Lung (tissue), 12 donors: ENCODE measurements around the gene PACSIN1. TPM values are rescaled to one million over a fixed set of nuclear protein-coding genes. Genes with fewer than 3 reads are reported as not detected.

Experiments
- ATAC-seq: fragments of 200-7000 bp; cut with Tn5 transposase; one replicate; pipeline ENCODE4 v1.9.1; 2020; ENCODE audit warnings: moderate number of reproducible peaks; ENCODE audit not compliant: insufficient read depth, low FRiP score
- DNase-seq, 3 donors: peaks; one replicate each; pipeline ENCODE4 v3.0.0-alpha.2; 2013 to 2017
- H3K27ac ChIP-seq, 2 donors: one replicate each; pipeline ENCODE4 v1.5.1; 2013; ENCODE audit warnings: mild to moderate bottlenecking in 2 of 2, moderate library complexity in 2 of 2, control low read depth in 1 of 2, inconsistent platforms in 1 of 2, low read depth in 1 of 2, low read length in 1 of 2
- H3K27me3 ChIP-seq, 3 donors: one replicate each; pipeline ENCODE4 v1.5.1; 2013; ENCODE audit warnings: low read length in 2 of 3; ENCODE audit not compliant: control insufficient read depth in 3 of 3, insufficient read depth in 3 of 3
- H3K36me3 ChIP-seq, 4 donors: one replicate each; pipeline ENCODE4 v1.5.1; 2013; ENCODE audit warnings: low read length in 4 of 4, mild to moderate bottlenecking in 1 of 4, moderate library complexity in 1 of 4; ENCODE audit not compliant: control insufficient read depth in 4 of 4, insufficient read depth in 4 of 4
- H3K4me1 ChIP-seq, 5 donors: one replicate each; pipeline ENCODE4 v1.5.1; 2013; ENCODE audit warnings: low read length in 5 of 5, mild to moderate bottlenecking in 2 of 5, moderate library complexity in 1 of 5; ENCODE audit not compliant: control insufficient read depth in 5 of 5, insufficient read depth in 5 of 5
- H3K4me3 ChIP-seq: one replicate; pipeline ENCODE4 v1.5.1; 2013; ENCODE audit warnings: mild to moderate bottlenecking, control low read depth, moderate library complexity
- H3K9ac ChIP-seq, 2 donors: one replicate each; pipeline ENCODE4 v1.5.1; 2013; ENCODE audit warnings: low read length in 2 of 2, control low read depth in 1 of 2; ENCODE audit not compliant: insufficient read depth in 1 of 2
- H3K9me3 ChIP-seq, 4 donors: one replicate each; pipeline ENCODE4 v1.5.1; 2013; ENCODE audit warnings: low read length in 3 of 4, mild to moderate bottlenecking in 1 of 4, moderate library complexity in 1 of 4; ENCODE audit not compliant: control insufficient read depth in 4 of 4, insufficient read depth in 3 of 4
- CTCF ChIP-seq: IDR thresholded peaks from 2 replicates; pipeline ENCODE4 v1.5.1; 2012; ENCODE audit warnings: mild to moderate bottlenecking; ENCODE audit errors: control extremely low read depth, extremely low read depth
- WGBS, 2 donors: extraction: QIAGEN DNeasy Blood & Tissue Kit; methylation state at CpG; one replicate each; pipeline ENCODE4 v1.1.7; 2013; 5-methylcytosine and 5-hydroxymethylcytosine counted together
- polyA plus RNA-seq, 2 donors: library from polyadenylated mRNA; stranded (reverse); fragments of 200-250 nt; gene quantifications; one replicate each; pipeline ENCODE4 v1.2.1, GENCODE V29; 2013
- total RNA-seq, 2 donors: library from RNA; depleted of rRNA in 1 of 2; stranded (reverse); fragments of >200 nt in 1 of 2; gene quantifications; one replicate each; pipeline ENCODE4 v1.2.1, GENCODE V29; 2014 to 2021
- donor health status: control.
- donor health status: control.
- donor health status: Bipolar disorder and iron deficiency.
- donor health status: healthy.
- donor health status: DM: yes; HTN: yes; CAD: no.

Gene PACSIN1
- total and polyA plus RNA-seq, 4 donors, result 0.02 to 0.17 (median 0.12) TPM

GRCh38 chr6:34518669-34519365 is 52.9 kb downstream of the PACSIN1 start:
- ATAC-seq (no peak), DNase-seq (peak in 1 of 3 donors; percentile 5)
- Histone ChIP-seq H3K4me3 (no peak overlapping the region), H3K9ac (no peak overlapping the region), H3K4me1 (peaks cover 0 to 9% (median 0%) of the 10 kb centered on the region in 5 donors), H3K27me3 (peaks cover 0 to 2% (median 0%) of the 10 kb centered on the region in 3 donors), H3K36me3 (no peaks in the 10 kb centered on the region), H3K9me3 (no peaks in the 10 kb centered on the region), H3K27ac (no peak overlapping the region)
- WGBS, 2 donors, result 86 to 91% methylated on average over 4 of the region's 4 CpGs
- no peak for TF ChIP-seq CTCF

GRCh38 chr6:34519971-34520644 is 54.2 kb downstream of the PACSIN1 start:
- no peaks in the 10 kb centered on the region for H3K36me3 ChIP-seq
- 91% methylated on average over 8 of the region's 8 CpGs for WGBS, 2 donors
- H3K4me3 ChIP-seq, result no peak overlapping the region
- no peak overlapping the region for H3K9ac ChIP-seq
- no peaks in the 10 kb centered on the region for H3K27me3 ChIP-seq
- DNase-seq (peak in 1 of 3 donors; percentile 3), ATAC-seq (no peak)
- peaks cover 0 to 2% (median 0%) of the 10 kb centered on the region in 5 donors for H3K4me1 ChIP-seq
- TF ChIP-seq CTCF, result no peak
- H3K27ac ChIP-seq, result no peak overlapping the region
- H3K9me3 ChIP-seq, result no peaks in the 10 kb centered on the region

GRCh38 chr6:34520645-34521462 is 55.0 kb downstream of the PACSIN1 start:
- H3K27ac ChIP-seq, result no peak overlapping the region
- ATAC-seq (no peak), DNase-seq (no peak)
- WGBS, 2 donors, result 86 to 91% methylated on average over 21 to 24 of the region's 24 CpGs
- TF ChIP-seq CTCF, result no peak
- H3K4me3 ChIP-seq, result no peak overlapping the region
- no peaks in the 10 kb centered on the region for H3K9me3 ChIP-seq
- H3K9ac ChIP-seq, result no peak overlapping the region
- H3K36me3 ChIP-seq, result no peaks in the 10 kb centered on the region
- no peaks in the 10 kb centered on the region for H3K27me3 ChIP-seq
- H3K4me1 ChIP-seq, result no peaks in the 10 kb centered on the region
